CD4-positive, CD25-positive, alpha-beta regulatory T cell (primary cell): ENCODE measurements around the gene FAM174C. TPM values are rescaled to one million over a fixed set of nuclear protein-coding genes. Genes with fewer than 3 reads are reported as not detected.

ENCODE experiments used
- ATAC-seq, 2 donors: fragments of 150-1000 bp; cut with Tn5 transposase; one replicate each; pipeline ENCODE4 v1.10.0; 2021; ENCODE audit warnings: low read depth in 2 of 2, moderate number of reproducible peaks in 2 of 2, moderate library complexity in 1 of 2
- DNase-seq, 3 donors: peaks; one replicate each; pipeline versions ENCODE4 v3.0.0 to v3.0.0-alpha.2; 2012 to 2022; ENCODE audit warnings: mixed read lengths in 1 of 3
- H3K27ac ChIP-seq: one replicate; pipeline ENCODE4 v1.7.0; 2013; ENCODE audit warnings: mild to moderate bottlenecking, low read length; ENCODE audit not compliant: insufficient read depth, poor library complexity, severe bottlenecking
- H3K27me3 ChIP-seq: one replicate; pipeline ENCODE4 v1.7.0; 2013; ENCODE audit warnings: low read length; ENCODE audit not compliant: control insufficient read depth, insufficient read depth
- H3K36me3 ChIP-seq: one replicate; pipeline ENCODE4 v1.7.0; 2013; ENCODE audit warnings: mild to moderate bottlenecking, low read length, moderate library complexity; ENCODE audit not compliant: control insufficient read depth, insufficient read depth
- H3K4me1 ChIP-seq: 2 replicates; pipeline ENCODE4 v1.7.0; 2013; ENCODE audit warnings: mild to moderate bottlenecking, low read length; ENCODE audit not compliant: insufficient read depth, control insufficient read depth, poor library complexity, severe bottlenecking
- H3K4me3 ChIP-seq: one replicate; pipeline ENCODE4 v1.7.0; 2013; ENCODE audit warnings: low read depth, mild to moderate bottlenecking, low read length, moderate library complexity
- H3K9me3 ChIP-seq, 2 experiments: 1 replicate in 1 of 2; 2 replicates in 1 of 2; pipeline ENCODE4 v1.7.0; 2013; ENCODE audit warnings: low read length in 2 of 2, mild to moderate bottlenecking in 1 of 2, moderate library complexity in 1 of 2; ENCODE audit not compliant: control insufficient read depth in 2 of 2
- H3K27ac Mint-ChIP-seq, 3 donors: one replicate each; pipeline ENCODE4 v1.8.0; 2020 to 2022; ENCODE audit warnings: mild to moderate bottlenecking in 3 of 3, mixed read lengths in 3 of 3, moderate library complexity in 2 of 3
- H3K27me3 Mint-ChIP-seq: one replicate; pipeline ENCODE4 v1.8.0; 2022; ENCODE audit warnings: mild to moderate bottlenecking, mixed read lengths
- H3K36me3 Mint-ChIP-seq: one replicate; pipeline ENCODE4 v1.8.0; 2020; ENCODE audit warnings: mixed read lengths
- H3K4me1 Mint-ChIP-seq, 4 donors: one replicate each; pipeline ENCODE4 v1.8.0; 2020 to 2022; ENCODE audit warnings: mixed read lengths in 4 of 4, mild to moderate bottlenecking in 1 of 4
- H3K4me3 Mint-ChIP-seq, 4 donors: one replicate each; pipeline ENCODE4 v1.8.0; 2020 to 2022; ENCODE audit warnings: mild to moderate bottlenecking in 4 of 4, mixed read lengths in 4 of 4, moderate library complexity in 3 of 4
- H3K9me3 Mint-ChIP-seq, 7 donors: one replicate each; pipeline ENCODE4 v1.8.0; 2020 to 2022; ENCODE audit warnings: mixed read lengths in 7 of 7, mild to moderate bottlenecking in 3 of 7, moderate library complexity in 2 of 7
- polyA plus RNA-seq, 4 donors: library from polyadenylated mRNA; unstranded; fragments of 300-500 nt; fragmentation: Illumina TruSeq; gene quantifications; one replicate each; pipeline ENCODE4 v1.2.3, GENCODE V29; 2021
- total RNA-seq: library from RNA; stranded (reverse); gene quantifications from one replicate; pipeline ENCODE4 v1.2.3, GENCODE V29; 2022

Gene FAM174C
- total and polyA plus RNA-seq, 5 donors from 2014 or later: 44.2 to 91.3 (median 87.4) TPM

DNA sequence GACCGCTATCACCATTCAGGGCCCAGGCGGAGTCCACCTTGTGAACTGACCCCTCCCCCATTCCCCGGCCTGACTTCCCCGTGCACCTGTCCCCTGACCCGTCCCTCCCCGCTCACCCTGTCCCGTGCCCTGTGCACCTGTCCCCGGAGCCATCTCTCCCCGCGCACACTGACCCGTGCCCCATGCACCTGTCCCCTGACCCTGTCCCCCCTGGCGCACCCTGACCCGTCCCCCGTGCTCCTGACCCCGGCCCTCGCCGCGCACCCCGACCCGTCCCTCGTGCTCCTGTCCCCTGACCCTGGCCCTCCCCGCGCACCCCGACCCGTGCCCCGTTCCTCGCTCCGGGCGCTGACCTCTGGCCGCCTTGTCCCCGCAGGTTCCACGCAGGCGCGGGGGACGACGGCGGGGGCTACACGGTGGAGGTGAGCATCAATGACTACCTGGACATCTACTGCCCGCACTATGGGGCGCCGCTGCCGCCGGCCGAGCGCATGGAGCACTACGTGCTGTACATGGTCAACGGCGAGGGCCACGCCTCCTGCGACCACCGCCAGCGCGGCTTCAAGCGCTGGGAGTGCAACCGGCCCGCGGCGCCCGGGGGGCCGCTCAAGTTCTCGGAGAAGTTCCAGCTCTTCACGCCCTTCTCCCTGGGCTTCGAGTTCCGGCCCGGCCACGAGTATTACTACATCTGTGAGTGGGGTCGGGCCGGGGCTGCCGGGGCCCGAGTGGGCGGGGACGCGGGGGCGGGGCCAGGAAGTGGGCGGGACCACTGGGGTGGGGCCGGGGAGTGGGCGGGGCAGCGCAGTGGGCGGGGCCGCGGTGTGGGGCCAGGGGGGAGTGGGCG is 20.1 kb downstream of the FAM174C start:
- Histone ChIP-seq H3K4me1 (peaks cover 11% of the 10 kb centered on the region), H3K27ac (no peak overlapping the region), H3K36me3 (no peaks in the 10 kb centered on the region), H3K9me3 (no peaks in the 10 kb centered on the region), H3K4me3 (no peak overlapping the region), H3K27me3 (no peaks in the 10 kb centered on the region)
- Mint-ChIP-seq H3K27ac (no peak overlapping the region), H3K36me3 (no peaks in the 10 kb centered on the region), H3K4me1 (peaks cover 0 to 6% (median 0%) of the 10 kb centered on the region in 4 donors), H3K9me3 (peaks cover 0 to 2% (median 0%) of the 10 kb centered on the region in 7 donors), H3K27me3 (peaks cover 10% of the 10 kb centered on the region), H3K4me3 (peak overlapping the region in 1 of 4 donors; percentile 60)
- DNase-seq (peak in 1 of 3 donors; percentile 41), ATAC-seq (peak; percentile 39 to 54)

DNA sequence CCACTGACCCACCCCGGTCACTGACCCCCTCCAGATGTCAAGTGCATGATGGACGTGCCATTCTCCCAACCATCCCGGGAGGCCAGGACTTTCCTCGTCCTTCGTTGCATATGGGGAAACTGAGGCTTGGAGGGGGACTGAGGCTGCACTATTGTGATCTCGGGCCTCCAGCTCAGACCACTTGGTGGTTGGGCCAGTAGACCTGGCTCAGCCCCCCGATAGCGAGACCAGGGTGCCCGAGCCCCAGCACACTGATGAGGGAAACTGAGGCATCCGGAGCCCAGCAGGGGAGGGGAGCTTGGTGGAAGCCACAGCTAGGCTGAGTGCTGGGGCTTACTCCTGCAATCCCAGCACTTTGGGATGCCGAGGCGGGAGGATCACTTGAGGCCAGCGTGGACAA is 20.7 kb downstream of the FAM174C start:
- Mint-ChIP-seq H3K36me3 (no peaks in the 10 kb centered on the region), H3K4me1 (peaks cover 0 to 6% (median 0%) of the 10 kb centered on the region in 4 donors), H3K9me3 (peaks cover 0 to 2% (median 0%) of the 10 kb centered on the region in 7 donors), H3K27me3 (peaks cover 10% of the 10 kb centered on the region), H3K27ac (no peak overlapping the region), H3K4me3 (no peak overlapping the region)
- no peak for DNase-seq
- H3K36me3 ChIP-seq: no peaks in the 10 kb centered on the region
- no peak overlapping the region for H3K4me3 ChIP-seq
- no peak for ATAC-seq
- H3K27me3 ChIP-seq: no peaks in the 10 kb centered on the region
- H3K9me3 ChIP-seq: no peaks in the 10 kb centered on the region
- H3K27ac ChIP-seq: no peak overlapping the region
- H3K4me1 ChIP-seq: peaks cover 11% of the 10 kb centered on the region

DNA sequence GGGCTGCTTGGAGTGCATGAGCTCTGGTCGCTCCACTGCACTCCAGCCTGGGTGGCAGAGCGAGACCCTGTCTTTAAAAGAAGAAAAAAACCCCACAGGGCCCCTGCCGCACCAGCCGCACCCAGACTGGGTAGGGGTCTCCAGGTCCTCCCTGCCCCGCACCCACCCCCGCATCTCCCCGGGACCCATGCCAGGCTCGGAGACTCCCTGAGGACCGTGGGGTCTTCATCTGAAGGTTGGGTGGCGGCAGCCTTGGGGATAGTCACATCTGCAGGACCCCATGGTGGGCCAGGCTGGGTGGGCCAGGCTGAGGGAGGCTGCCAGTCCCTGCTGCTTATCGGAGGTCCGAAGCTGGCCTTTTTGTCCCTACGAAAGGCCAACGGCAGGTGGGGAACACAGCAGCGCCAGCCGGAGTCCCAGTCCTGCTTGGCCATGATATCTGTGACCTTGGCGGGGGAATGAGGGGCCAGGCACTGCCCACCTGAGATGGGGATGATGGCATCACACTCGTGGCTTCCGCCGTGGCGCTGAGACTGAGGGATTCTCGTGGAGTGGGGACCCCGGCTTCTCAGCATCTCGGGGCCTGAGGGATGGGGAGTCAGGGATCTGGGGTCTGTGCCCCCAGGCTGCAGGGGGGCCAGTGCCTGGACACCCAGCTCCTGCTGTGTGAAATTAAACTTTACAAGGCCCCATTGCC is 21.4 kb downstream of the FAM174C start:
- no peak overlapping the region for H3K4me3 Mint-ChIP-seq
- Histone ChIP-seq H3K36me3 (no peaks in the 10 kb centered on the region), H3K9me3 (no peaks in the 10 kb centered on the region), H3K4me3 (no peak overlapping the region), H3K4me1 (peaks cover 11% of the 10 kb centered on the region), H3K27me3 (no peaks in the 10 kb centered on the region), H3K27ac (no peak overlapping the region)
- H3K27ac Mint-ChIP-seq: peak overlapping the region in 1 of 3 donors; percentile 63
- H3K27me3 Mint-ChIP-seq: peaks cover 10% of the 10 kb centered on the region
- DNase-seq (no peak), ATAC-seq (no peak)
- H3K36me3 Mint-ChIP-seq: no peaks in the 10 kb centered on the region
- peaks cover 0 to 2% (median 0%) of the 10 kb centered on the region in 7 donors for H3K9me3 Mint-ChIP-seq
- peaks cover 0 to 6% (median 0%) of the 10 kb centered on the region in 4 donors for H3K4me1 Mint-ChIP-seq

DNA sequence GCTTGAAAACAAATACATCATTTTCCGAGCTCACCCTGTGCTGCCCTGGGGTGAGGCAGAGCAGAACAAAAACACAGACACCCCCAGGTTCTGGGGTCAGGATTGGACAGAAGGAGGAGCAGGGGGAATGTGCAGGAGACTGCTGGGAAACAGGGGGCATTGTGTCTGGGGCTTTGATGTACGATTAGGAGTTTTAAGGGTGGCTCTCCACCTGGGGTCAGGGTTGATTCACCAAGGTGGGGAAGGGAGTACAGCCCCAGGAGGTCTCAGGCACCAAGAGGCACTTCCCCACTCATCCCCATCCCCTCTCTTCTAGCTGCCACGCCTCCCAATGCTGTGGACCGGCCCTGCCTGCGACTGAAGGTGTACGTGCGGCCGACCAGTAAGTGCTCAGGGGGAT is 22.9 kb downstream of the FAM174C start:
- Histone ChIP-seq H3K4me3 (no peak overlapping the region), H3K9me3 (no peaks in the 10 kb centered on the region), H3K27ac (no peak overlapping the region), H3K4me1 (peaks cover 11% of the 10 kb centered on the region), H3K27me3 (no peaks in the 10 kb centered on the region), H3K36me3 (no peaks in the 10 kb centered on the region)
- no peak overlapping the region for H3K4me3 Mint-ChIP-seq
- DNase-seq (no peak), ATAC-seq (no peak)
- no peak overlapping the region for H3K27ac Mint-ChIP-seq
- H3K36me3 Mint-ChIP-seq: no peaks in the 10 kb centered on the region
- no peaks in the 10 kb centered on the region for H3K27me3 Mint-ChIP-seq
- peaks cover 0 to 2% (median 0%) of the 10 kb centered on the region in 7 donors for H3K9me3 Mint-ChIP-seq
- peaks cover 0 to 6% (median 0%) of the 10 kb centered on the region in 4 donors for H3K4me1 Mint-ChIP-seq

DNA sequence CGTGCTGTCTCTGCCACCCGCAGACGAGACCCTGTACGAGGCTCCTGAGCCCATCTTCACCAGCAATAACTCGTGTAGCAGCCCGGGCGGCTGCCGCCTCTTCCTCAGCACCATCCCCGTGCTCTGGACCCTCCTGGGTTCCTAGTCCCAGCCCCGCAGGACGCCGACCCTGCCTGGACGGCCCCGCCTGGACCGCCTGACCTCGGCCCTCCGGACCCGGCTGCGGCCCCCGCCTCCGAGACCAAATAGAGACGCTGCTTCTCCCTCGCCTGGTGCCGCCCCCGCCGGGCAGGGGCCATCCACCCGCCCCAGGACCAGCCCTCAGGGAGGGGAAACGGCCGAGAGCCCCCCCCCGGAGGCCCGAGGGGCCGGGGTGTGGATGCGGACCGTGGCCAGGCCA is 24.5 kb downstream of the FAM174C start:
- no peak for DNase-seq
- Histone ChIP-seq H3K36me3 (no peaks in the 10 kb centered on the region), H3K9me3 (no peaks in the 10 kb centered on the region), H3K27me3 (no peaks in the 10 kb centered on the region), H3K4me1 (peaks cover 10% of the 10 kb centered on the region), H3K4me3 (no peak overlapping the region), H3K27ac (no peak overlapping the region)
- H3K27me3 Mint-ChIP-seq: no peaks in the 10 kb centered on the region
- H3K9me3 Mint-ChIP-seq: peaks cover 0 to 2% (median 0%) of the 10 kb centered on the region in 7 donors
- no peak overlapping the region for H3K4me3 Mint-ChIP-seq
- H3K27ac Mint-ChIP-seq: no peak overlapping the region
- no peak for ATAC-seq
- no peaks in the 10 kb centered on the region for H3K36me3 Mint-ChIP-seq
- H3K4me1 Mint-ChIP-seq: peaks cover 0 to 3% (median 0%) of the 10 kb centered on the region in 4 donors

DNA sequence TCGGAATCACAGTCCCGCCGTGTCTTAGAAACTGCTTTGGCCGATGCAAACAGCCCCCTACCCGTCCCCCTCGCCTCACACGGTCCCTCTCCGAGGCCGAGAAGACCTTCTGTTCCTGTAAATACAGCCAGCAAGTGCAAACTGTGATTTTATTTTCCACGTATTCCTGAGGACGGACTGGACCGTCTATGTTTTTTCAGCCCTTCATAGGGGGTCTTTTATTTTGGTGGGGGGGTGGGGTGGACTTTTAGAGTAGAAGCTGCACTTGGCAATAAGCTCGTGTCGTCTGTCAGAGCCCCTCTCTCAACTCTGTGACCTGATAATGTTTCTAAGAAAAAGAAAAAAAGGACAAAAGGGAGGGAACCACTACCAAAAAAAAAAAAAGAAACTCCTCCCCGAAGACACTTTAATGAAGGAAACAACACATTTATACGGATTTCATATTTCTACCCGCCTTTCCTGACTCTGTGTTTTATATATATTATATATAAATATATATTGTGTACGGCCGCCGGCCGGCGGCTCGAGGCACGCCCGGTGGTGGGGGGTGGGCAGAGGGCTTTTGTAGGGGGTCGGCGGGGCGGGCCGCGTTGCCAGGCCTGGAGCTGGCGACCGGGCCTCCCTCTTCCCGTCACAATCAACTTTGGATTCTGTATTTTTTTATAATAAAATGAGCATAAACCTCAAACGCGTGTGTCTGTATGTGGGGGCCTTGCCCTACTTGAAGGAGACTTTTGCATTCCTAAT is 25.6 kb downstream of the FAM174C start:
- DNase-seq (no peak), ATAC-seq (no peak)
- H3K4me1 Mint-ChIP-seq: no peaks in the 10 kb centered on the region
- peaks cover 0 to 2% (median 0%) of the 10 kb centered on the region in 7 donors for H3K9me3 Mint-ChIP-seq
- H3K27ac Mint-ChIP-seq: no peak overlapping the region
- no peaks in the 10 kb centered on the region for H3K27me3 ChIP-seq
- H3K4me3 Mint-ChIP-seq: no peak overlapping the region
- H3K36me3 Mint-ChIP-seq: no peaks in the 10 kb centered on the region
- no peaks in the 10 kb centered on the region for H3K4me1 ChIP-seq
- H3K4me3 ChIP-seq: no peak overlapping the region
- H3K9me3 ChIP-seq: no peaks in the 10 kb centered on the region
- no peaks in the 10 kb centered on the region for H3K36me3 ChIP-seq
- no peak overlapping the region for H3K27ac ChIP-seq
- no peaks in the 10 kb centered on the region for H3K27me3 Mint-ChIP-seq

DNA sequence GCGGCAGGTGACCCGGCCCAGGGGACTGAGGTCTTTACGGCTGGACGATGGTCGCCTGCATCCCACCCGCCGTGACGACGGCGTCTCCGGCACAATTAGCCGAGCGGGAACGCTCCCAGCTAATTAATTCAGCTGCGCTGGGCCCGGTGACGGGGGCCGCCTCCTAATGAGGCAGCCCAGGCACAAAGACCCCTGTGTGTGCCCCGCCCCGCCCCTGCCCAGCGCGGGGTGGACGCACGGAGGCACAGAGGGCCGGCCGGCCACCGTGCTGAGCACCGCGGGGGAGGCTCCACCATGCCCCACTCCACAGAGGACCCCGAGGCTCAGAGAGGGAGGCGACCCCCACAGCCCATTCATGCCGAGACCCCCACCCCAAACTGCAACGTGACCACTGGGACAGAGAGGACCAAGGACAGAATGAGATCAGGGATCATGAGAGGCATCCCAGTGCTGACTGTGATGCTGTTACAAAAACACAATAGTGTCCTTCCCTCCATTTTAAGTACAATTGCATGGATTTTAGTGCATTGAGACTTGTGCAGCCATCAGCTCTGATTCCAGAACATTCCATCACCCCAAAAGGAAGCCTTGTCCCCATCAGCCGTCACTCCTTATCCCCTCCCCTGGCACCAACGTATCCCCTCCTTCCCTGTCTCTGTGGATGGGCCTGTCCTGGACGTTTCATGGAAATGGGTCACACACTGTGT is 27.4 kb downstream of the FAM174C start:
- no peak overlapping the region for H3K27ac ChIP-seq
- DNase-seq: no peak
- no peaks in the 10 kb centered on the region for H3K27me3 ChIP-seq
- no peaks in the 10 kb centered on the region for H3K36me3 ChIP-seq
- no peaks in the 10 kb centered on the region for H3K27me3 Mint-ChIP-seq
- no peaks in the 10 kb centered on the region for H3K9me3 Mint-ChIP-seq
- H3K4me1 ChIP-seq: no peaks in the 10 kb centered on the region
- ATAC-seq: no peak
- no peak overlapping the region for H3K4me3 Mint-ChIP-seq
- no peaks in the 10 kb centered on the region for H3K9me3 ChIP-seq
- H3K4me3 ChIP-seq: no peak overlapping the region
- H3K27ac Mint-ChIP-seq: no peak overlapping the region
- no peaks in the 10 kb centered on the region for H3K4me1 Mint-ChIP-seq
- H3K36me3 Mint-ChIP-seq: no peaks in the 10 kb centered on the region
